ENCODE measurements around the gene GABPB1.

The GABPB1 gene

GRCh38 chr15:50241684-50242450 lies 113.1 kb downstream of the GABPB1 start:
- no peak for DNase-seq (ENCODE audit: low read depth in 2 of 2)

DNA sequence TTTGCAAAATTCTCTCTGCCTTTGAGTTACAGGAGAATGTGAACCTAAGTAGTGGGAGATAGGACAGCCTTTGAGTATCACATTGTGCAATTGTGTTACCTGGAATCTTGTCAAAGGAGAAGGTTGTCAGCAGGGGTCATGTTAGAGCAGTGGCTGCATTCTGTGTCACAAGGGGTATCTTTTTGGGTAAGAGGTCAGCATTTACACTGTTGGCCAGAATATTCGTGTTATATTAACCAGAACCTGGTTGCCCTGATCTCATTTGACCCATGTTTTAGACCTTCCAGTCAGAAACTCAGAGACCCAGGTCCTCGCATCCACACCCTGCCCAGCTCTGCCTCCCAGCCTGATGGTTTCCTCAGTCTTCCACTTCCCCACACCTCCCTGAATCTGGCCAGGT lies 116.7 kb downstream of the GABPB1 start:
- no peak for DNase-seq (ENCODE audit: low read depth in 2 of 2)

DNA sequence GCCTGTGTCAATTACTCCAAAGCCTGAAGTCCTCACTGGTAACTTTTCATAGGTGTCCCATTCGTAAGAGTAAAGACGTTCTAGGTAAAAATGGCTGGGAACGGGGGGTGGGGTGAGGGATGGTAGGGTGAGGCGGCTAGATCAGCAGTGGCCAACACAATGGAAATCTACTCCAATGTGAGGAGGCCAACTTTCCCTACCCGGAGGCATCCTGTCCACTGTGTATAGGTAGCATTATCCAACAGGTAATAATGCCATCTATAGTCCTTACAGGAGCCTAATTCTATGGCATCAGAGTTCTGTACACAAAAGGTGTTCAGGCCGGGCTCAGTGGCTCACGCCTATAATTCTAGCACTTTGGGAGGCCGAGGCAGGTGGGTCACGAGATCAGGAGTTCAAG lies 118.6 kb downstream of the GABPB1 start:
- no peak for DNase-seq (ENCODE audit: low read depth in 2 of 2)

- DNase-seq (ENCODE audit: low read depth in 2 of 2), result no peak
These were observed 119.2 kb downstream of the GABPB1 start for GRCh38 chr15:50235794-50236193.

- no peak for DNase-seq (ENCODE audit: low read depth in 2 of 2)
These were observed 120.2 kb downstream of the GABPB1 start for GRCh38 chr15:50234764-50235163.

DNA sequence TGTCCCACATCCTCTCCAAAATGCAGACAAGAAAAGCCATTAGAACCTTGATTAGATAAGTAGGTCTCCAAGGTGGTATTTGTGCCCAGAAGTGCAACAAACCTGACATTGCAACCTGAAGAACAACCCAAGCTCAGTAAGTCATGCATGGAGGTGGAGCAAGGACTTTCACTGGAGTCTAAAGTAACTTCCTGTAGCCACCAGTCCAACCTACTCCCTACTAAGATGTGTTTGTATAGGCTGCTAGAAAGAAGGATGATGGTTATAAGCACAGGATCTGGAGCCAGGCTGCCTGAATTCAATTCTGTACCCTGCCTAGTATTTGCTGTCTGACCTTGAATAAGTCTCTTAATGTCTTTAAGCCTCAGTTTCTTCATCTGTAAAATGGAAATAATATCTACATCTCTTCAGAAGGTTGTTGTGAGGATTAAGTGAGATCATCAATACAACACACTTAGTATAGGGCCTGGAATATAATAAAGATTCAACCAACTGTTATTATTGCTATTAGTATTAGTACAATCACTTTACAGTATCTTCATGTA lies 121.7 kb downstream of the GABPB1 start:
- DNase-seq (ENCODE audit: low read depth in 2 of 2), result no peak

- DNase-seq (ENCODE audit: low read depth in 2 of 2), result no peak
These were observed 122.2 kb downstream of the GABPB1 start for GRCh38 chr15:50232791-50233190.

GRCh38 chr15:50231761-50232160 lies 123.2 kb downstream of the GABPB1 start:
- DNase-seq (ENCODE audit: low read depth in 2 of 2), result no peak

GRCh38 chr15:50229336-50229735 lies 125.7 kb downstream of the GABPB1 start:
- DNase-seq (ENCODE audit: low read depth in 2 of 2), result no peak

- DNase-seq (ENCODE audit: low read depth in 2 of 2), result no peak
These were observed 126.1 kb downstream of the GABPB1 start for GRCh38 chr15:50228866-50229265.

DNA sequence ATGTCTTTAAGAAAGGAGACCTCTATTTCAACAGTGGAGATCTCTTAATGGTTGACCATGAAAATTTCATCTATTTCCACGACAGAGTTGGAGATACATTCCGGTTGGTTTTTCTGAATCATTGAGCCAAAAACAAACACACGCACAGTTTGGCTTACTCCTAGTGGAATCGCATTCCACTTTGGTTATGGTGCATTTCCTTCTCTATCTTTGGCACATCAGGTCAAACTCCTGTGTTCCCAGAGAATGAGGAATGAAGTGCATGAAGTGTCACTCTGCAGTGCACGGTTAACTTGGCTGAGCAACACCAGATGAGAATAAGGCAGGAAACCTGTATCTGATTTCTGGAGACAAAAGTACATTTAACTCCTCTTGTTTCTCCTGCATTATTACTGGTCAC lies 127.9 kb downstream of the GABPB1 start:
- no peak for DNase-seq (ENCODE audit: low read depth in 2 of 2)

- no peak for DNase-seq (ENCODE audit: low read depth in 2 of 2)
These were observed 129.1 kb downstream of the GABPB1 start for GRCh38 chr15:50225938-50226337.

All from activated CD8-positive, alpha-beta memory T cell treated with anti-CD3 and anti-CD28 coated beads for 4 hours (primary cell).